Prostate gland (tissue), 2 donors: ENCODE results near the gene CETP. TPM values are rescaled to one million over a fixed set of nuclear protein-coding genes. Genes with fewer than 3 reads are reported as not detected.

ENCODE experiments used
- DNase-seq: peaks from one replicate; pipeline ENCODE4 v3.0.0-alpha.2; 2019; ENCODE audit warnings: low spot score
- H3K27ac ChIP-seq, 2 donors: fragments of 200-600 bp; sonication (generic); 2 replicates each; pipeline ENCODE4 v1.5.1; 2017 to 2019
- H3K27me3 ChIP-seq: fragments of 200-600 bp; sonication (generic); replicated peaks from 2 replicates; pipeline ENCODE4 v1.5.1; 2019; ENCODE audit not compliant: insufficient read depth
- H3K36me3 ChIP-seq, 2 donors: fragments of 200-600 bp; sonication (generic); 1 replicate in 1 of 2; 2 replicates in 1 of 2; pipeline versions ENCODE4 v1.5.1 to v1.8.1; 2017 to 2019
- H3K4me1 ChIP-seq: fragments of 200-600 bp; sonication (generic); replicated peaks from 2 replicates; pipeline ENCODE4 v1.5.1; 2019
- H3K4me3 ChIP-seq, 2 donors: fragments of 200-600 bp; sonication (generic); 2 replicates each; pipeline ENCODE4 v1.5.1; 2017 to 2019
- H3K9me3 ChIP-seq: fragments of 200-600 bp; sonication (generic); 2 replicates; pipeline ENCODE4 v1.5.1; 2017
- CTCF ChIP-seq, 4 experiments: fragments of 200-600 bp in 2 of 4; fragments of 450-650 bp in 2 of 4; sonication (generic) in 2 of 4; IDR thresholded peaks; 1 replicate in 3 of 4; 2 replicates in 1 of 4; pipeline ENCODE4 v1.5.1; 2016 to 2019; ENCODE audit warnings: antibody characterized with exemption in 4 of 4, mild to moderate bottlenecking in 2 of 4, moderate library complexity in 2 of 4
- POLR2A ChIP-seq: fragments of 450-650 bp; IDR thresholded peaks from one replicate; pipeline ENCODE4 v1.6.1; 2016; ENCODE audit warnings: antibody characterized with exemption, mild to moderate bottlenecking
- POLR2AphosphoS5 ChIP-seq: sonication (generic); formaldehyde crosslinking; IDR thresholded peaks from one replicate; pipeline ENCODE4 v1.6.1; 2017; ENCODE audit warnings: antibody characterized with exemption
- WGBS: methylation state at CpG from one replicate; pipeline ENCODE4 v1.1.5; 2018; 5-methylcytosine and 5-hydroxymethylcytosine counted together
- intact Hi-C: fragments of 100-400 bp; cut with DNase I; formaldehyde crosslinking; loops from one replicate; pipeline ENCODE4 v1.14.2; 2022
- total RNA-seq, 2 donors: library from RNA; depleted of rRNA; stranded (reverse); fragments of >200 nt; gene quantifications; one replicate each; pipeline ENCODE4 v1.1.0, GENCODE V29; 2016

The CETP gene
- total RNA-seq, 2 donors from 2014 or later, result 0.40 TPM; not detected in 1

DNA sequence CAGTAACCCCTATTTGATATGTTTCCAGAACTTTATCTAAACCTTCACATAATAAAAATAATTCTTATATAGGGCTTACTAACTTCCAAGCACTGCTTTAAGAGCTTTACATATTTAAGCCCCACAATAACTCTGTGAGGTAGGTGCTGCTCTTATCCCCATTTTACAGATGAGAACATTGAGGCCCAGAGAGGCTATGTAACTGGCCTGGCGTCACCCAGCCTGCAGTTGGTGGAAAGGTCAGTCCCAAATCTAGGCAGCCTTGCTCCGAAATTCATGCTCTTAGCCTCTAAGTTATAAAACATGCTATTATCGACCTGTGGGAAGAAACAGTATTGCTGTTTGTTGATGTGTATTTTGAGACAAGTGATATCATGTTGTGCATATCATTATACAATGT is 36.6 kb downstream of the CETP start:
- Histone ChIP-seq H3K27me3 (no peaks in the 10 kb centered on the region), H3K36me3 (no peaks in the 10 kb centered on the region), H3K27ac (no peak overlapping the region), H3K9me3 (no peaks in the 10 kb centered on the region), H3K4me3 (no peak overlapping the region), H3K4me1 (no peaks in the 10 kb centered on the region)
- TF ChIP-seq CTCF (IDR thresholded peaks at IDR 0.05), result no peak
- no peak for TF ChIP-seq POLR2AphosphoS5
- TF ChIP-seq POLR2A, result no peak
- 93% methylated on average over 3 of the region's 3 CpGs for WGBS
- intact Hi-C loops, result no loop called here
- no peak for DNase-seq

DNA sequence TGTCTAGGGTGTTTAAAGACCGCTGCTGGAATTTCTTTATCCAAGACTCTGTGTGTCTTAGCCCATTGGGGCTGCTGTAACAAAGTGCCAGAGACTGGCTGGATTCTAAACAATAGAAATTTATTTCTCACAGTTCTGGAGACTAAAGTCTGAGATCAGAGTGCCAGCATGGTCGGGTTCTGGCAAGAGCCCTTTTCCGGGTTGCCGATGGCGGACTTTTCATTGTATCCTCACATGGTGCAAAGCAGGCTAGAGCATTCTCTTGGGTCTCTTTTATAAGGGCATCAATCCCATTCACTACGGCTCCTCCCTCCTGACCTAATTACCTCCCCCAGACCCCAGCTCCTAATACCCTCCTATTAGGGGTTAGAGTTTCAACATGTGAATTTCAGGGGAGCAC is 37.1 kb downstream of the CETP start:
- Histone ChIP-seq H3K36me3 (no peaks in the 10 kb centered on the region), H3K9me3 (no peaks in the 10 kb centered on the region), H3K27me3 (no peaks in the 10 kb centered on the region), H3K4me3 (no peak overlapping the region), H3K4me1 (no peaks in the 10 kb centered on the region), H3K27ac (peak overlapping the region in 1 of 2 donors; percentile 43)
- TF ChIP-seq POLR2AphosphoS5, result no peak
- no peak for TF ChIP-seq POLR2A
- TF ChIP-seq CTCF (IDR thresholded peaks at IDR 0.05), result no peak
- DNase-seq, result no peak
- 88% methylated on average over 6 of the region's 6 CpGs for WGBS
- intact Hi-C loops, result no loop called here

DNA sequence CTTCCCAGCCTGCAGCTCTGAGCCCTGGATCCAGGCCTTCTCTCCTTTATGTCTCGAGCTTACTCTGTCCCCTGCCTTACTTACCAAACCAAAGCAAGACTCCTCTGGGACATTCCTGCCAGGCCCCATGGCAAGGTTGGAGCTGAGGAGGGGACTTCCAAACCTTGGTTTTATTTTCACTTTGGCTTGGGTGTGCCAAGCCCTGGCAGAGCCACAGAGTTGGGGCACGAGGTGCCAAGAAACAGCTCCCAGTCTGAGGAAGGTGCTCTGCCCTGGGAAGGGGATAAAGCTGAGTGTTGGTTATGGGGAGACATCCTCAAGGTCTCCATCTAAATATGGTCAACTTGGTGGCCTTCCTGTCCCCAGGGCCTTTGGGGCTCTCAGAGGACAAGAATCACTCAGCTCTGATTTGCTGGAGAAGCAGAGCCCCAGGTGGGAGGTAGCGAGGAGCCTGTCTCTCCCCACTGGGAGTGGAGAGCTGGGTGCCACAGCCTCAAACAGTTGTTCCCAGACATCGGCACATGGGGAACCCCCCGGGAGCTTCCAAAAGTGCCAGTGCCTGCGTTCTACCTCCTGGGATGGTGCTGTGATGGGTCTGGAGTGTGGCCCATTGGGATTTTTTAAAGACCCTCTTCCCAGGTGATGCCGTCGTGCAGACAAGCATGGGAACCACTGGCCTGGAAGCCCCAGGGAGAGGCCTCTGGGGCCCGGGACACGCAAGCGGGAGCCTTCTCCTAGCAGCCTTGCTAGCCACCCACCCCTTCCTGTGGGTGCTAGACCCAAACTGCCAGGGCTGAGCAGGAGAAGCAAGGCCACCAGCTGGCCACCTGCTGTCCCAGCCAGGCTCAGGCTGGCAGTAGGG is 37.9 kb downstream of the CETP start:
- Histone ChIP-seq H3K9me3 (no peaks in the 10 kb centered on the region), H3K27me3 (no peaks in the 10 kb centered on the region), H3K4me3 (no peak overlapping the region), H3K4me1 (no peaks in the 10 kb centered on the region), H3K27ac (peak overlapping the region in 1 of 2 donors; percentile 43), H3K36me3 (no peaks in the 10 kb centered on the region)
- 68% methylated on average over 6 of the region's 11 CpGs for WGBS
- no peak for DNase-seq
- TF ChIP-seq POLR2AphosphoS5, result no peak
- TF ChIP-seq POLR2A, result no peak
- TF ChIP-seq CTCF (IDR thresholded peaks at IDR 0.05), result no peak
- intact Hi-C loops, result no loop called here

GRCh38 chr16:57000271-57001025 is 38.7 kb downstream of the CETP start:
- 74% methylated on average over 5 of the region's 5 CpGs for WGBS
- TF ChIP-seq POLR2AphosphoS5 (no peak), CTCF (IDR thresholded peaks at IDR 0.05) (no peak), POLR2A (no peak)
- intact Hi-C loops, result no loop called here
- H3K4me1 ChIP-seq, result no peaks in the 10 kb centered on the region
- no peak overlapping the region for H3K4me3 ChIP-seq
- no peaks in the 10 kb centered on the region for H3K36me3 ChIP-seq
- no peaks in the 10 kb centered on the region for H3K9me3 ChIP-seq
- H3K27me3 ChIP-seq, result no peaks in the 10 kb centered on the region
- no peak for DNase-seq
- peak overlapping the region in 1 of 2 donors; percentile 43 for H3K27ac ChIP-seq
